GM12872 (cell line): ENCODE data around the gene EPB41L4B.

Experiments
- TF ChIP-seq, protein P1 (sequence below): IDR thresholded peaks from 3 replicates; pipeline ENCODE4 v1.5.1; 2011; ENCODE audit warnings: low read depth, mild to moderate bottlenecking, low read length, moderate library complexity; ENCODE audit not compliant: insufficient read depth

The EPB41L4B gene

DNA sequence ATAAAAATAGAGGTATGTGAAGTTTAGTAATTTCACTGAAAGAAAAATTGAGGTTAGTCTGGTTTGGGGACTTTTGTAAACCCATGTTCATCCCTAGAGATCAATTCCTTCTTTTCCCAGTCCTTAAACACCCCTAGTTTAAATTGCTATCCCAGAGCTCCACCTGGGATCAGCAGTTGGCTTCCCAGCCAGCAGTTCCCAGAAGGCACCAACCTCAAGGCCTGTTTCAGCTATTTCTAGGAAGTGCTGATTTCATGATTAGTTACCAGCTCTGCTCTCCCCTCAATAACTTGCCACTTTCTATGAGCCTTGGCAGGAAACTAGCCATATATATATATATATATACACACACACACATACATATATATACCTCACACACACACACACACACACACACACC lies 30.5 kb downstream of the EPB41L4B start:
- TF ChIP-seq, protein P1, sequence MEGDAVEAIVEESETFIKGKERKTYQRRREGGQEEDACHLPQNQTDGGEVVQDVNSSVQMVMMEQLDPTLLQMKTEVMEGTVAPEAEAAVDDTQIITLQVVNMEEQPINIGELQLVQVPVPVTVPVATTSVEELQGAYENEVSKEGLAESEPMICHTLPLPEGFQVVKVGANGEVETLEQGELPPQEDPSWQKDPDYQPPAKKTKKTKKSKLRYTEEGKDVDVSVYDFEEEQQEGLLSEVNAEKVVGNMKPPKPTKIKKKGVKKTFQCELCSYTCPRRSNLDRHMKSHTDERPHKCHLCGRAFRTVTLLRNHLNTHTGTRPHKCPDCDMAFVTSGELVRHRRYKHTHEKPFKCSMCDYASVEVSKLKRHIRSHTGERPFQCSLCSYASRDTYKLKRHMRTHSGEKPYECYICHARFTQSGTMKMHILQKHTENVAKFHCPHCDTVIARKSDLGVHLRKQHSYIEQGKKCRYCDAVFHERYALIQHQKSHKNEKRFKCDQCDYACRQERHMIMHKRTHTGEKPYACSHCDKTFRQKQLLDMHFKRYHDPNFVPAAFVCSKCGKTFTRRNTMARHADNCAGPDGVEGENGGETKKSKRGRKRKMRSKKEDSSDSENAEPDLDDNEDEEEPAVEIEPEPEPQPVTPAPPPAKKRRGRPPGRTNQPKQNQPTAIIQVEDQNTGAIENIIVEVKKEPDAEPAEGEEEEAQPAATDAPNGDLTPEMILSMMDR, result no peak

DNA sequence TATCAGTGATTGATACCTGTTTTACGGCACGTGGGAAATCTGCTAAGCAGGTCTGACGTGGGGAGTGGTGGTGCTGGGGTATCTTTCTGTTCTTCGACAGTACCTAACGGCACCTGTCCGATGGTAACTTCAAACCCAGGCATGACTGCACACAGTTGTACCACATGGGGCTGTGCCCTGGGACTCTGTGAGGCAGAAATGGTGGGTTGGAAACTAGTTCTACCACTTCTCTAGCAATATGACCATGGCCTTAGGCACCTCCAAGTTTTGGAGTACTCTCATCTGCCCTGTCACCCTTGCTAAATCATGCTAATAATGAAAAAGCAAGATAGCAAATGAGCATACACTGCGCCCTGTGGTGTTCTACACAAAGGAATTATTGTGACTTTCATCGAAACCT lies 30.9 kb downstream of the EPB41L4B start:
- TF ChIP-seq, protein P1, result no peak

DNA sequence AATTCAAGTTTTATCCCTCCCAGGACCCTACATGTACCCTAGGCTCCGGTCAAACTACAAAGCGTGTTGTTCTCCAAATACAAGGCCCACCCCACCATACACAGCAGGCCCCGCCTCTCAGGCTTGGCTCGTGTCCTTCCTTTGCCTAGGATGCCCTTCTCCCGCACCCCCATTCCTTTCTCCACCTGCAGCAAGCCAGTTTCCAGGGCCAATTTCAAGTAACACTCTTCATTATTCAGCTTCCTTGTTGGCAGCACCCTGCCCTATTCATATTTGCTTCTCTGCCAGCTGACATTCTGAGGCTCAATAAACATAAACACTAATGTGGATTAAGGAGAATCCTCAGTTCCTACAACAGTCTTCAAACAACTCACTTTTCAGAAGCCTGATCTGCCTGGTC lies 31.7 kb downstream of the EPB41L4B start:
- TF ChIP-seq, protein P1, result no peak

DNA sequence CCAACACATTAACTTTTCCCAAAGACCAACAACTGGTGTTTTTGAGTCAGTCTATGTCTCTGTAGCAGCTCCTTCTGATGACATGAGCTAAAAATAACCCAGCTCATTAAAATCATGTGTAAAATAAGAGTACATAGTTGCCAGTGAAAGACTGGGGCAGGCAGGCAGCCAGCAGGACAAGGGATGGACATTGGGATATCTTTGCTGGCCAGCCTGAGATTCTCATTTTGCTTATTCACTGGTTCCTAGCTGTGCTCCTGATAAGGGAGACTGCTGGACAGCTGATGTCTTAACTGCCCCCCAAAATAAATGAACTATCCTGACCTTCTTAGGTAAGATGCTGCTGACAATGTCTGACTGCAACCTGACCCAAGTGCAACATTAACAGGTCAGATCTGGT lies 33.9 kb downstream of the EPB41L4B start:
- TF ChIP-seq, protein P1, result no peak

DNA sequence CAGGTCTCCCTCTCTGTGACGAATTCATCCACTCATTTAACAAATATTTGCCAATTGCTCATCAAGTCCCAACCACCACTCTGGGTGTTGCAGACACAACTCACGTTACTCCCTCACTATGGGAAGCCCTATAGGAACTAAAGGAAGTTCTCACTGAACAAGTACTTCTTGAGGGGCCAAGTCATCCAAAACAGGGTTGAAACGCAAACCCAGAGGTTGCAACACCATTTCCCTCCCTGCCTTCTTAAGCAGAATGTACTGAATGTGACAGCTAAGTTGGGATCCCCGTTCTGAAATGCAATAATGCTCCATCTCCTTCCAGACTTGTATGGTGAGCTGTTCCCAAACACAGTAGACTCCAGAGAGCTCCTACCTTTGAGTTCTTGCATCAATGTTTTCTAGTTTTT lies 34.3 kb downstream of the EPB41L4B start:
- TF ChIP-seq, protein P1, result no peak

DNA sequence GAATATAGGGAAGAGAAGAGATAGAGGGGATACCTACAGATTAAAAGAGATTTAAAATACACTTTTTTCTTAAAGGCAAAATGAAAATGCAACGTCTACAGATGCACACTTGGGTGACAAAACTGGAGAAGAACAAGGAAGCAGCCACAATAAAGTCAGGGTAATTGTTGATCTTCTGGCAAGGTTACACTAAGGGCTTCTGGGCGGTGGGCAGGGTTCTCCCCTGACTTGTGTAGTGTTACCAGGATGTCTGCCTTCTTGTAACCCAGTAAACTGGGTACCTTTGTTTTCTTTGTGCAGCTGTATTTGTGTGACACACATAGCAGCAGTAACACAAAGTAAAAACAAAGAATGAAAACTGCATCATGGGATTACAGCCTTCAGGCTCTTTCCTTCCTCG lies 37.8 kb downstream of the EPB41L4B start:
- TF ChIP-seq, protein P1, result no peak

DNA sequence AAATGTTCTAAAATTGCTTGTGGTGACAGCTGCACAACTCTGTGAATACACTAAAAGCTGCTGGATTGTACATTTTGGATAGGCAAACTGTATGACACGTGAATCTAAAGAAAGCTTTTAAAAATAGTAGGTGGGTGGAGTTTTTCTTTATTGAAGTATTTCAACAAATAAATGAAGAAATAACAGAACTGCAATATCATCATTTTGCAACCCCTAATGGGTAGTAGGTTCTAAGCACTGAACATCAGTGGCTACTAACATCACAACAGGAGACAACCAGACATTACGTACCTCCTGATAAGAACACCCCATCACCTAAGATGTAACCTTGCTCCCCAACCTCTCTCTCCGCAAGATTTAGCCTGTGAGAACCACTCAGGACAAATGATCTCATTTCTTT lies 38.6 kb downstream of the EPB41L4B start:
- TF ChIP-seq, protein P1, result no peak

DNA sequence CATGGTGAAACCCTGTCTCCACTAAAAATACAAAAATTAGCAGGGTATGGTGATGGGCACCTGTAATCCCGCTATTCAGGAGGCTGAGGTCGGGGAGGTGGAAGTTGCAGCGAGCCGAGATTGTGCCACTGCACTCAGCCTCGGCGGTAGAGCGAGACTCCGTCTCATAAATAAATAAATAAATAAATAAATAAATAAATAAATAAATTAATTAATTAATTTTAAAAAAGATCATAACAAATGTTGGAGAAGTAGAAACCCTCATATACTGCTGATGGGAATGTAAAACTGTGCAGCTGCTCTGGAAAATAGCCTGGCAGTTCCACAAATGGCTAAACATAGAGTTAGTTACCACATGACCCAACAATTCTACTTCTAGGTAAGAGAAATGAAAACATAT lies 39.3 kb downstream of the EPB41L4B start:
- TF ChIP-seq, protein P1, result no peak
